Endometrial microvascular endothelial cells (primary cell): ENCODE results near the gene ERP27. TPM values are rescaled to one million over a fixed set of nuclear protein-coding genes. Genes with fewer than 3 reads are reported as not detected.

ENCODE experiments used
- in situ Hi-C: cut with HindIII; loops from 2 replicates; pipeline ENCODE4 v1.10.0; 2017; ENCODE audit warnings: low sequenced_read_pairs, low pct_unique_long_range_greater_than_20kb; ENCODE audit errors: inconsistent ontology term
- total RNA-seq: library from RNA; depleted of rRNA; stranded (reverse); fragments of >200 nt; gene quantifications from one replicate; pipeline ENCODE4 v1.2.3, GENCODE V29; 2015; ENCODE audit errors: inconsistent ontology term

ERP27 gene
- total RNA-seq, 1 donor from 2014 or later: 0.46 TPM

- in situ Hi-C loops: no loop called here
Measured at GRCh38 chr12:14946162-14946561, 7.8 kb upstream of the ERP27 start.

GRCh38 chr12:14942196-14942931 is 4.0 kb upstream of the ERP27 start:
- in situ Hi-C loops: no loop called here

GRCh38 chr12:14941369-14941768 is 3.0 kb upstream of the ERP27 start:
- in situ Hi-C loops: no loop called here

- in situ Hi-C loops: no loop called here
Measured at GRCh38 chr12:14937689-14938088, 648 bp downstream of the ERP27 start.

- in situ Hi-C loops: no loop called here
Measured at GRCh38 chr12:14937014-14937413, 1.3 kb downstream of the ERP27 start.

GRCh38 chr12:14936224-14936861 is 2.0 kb downstream of the ERP27 start:
- in situ Hi-C loops: no loop called here

GRCh38 chr12:14935031-14935430 is 3.3 kb downstream of the ERP27 start:
- in situ Hi-C loops: no loop called here

- in situ Hi-C loops: no loop called here
Measured at GRCh38 chr12:14934511-14934910, 3.8 kb downstream of the ERP27 start.

GRCh38 chr12:14931791-14932560 is 6.4 kb downstream of the ERP27 start:
- in situ Hi-C loops: no loop called here

- in situ Hi-C loops: no loop called here
Measured at GRCh38 chr12:14931359-14931758, 7.0 kb downstream of the ERP27 start.

- in situ Hi-C loops: no loop called here
Measured at GRCh38 chr12:14930299-14930698, 8.0 kb downstream of the ERP27 start.

GRCh38 chr12:14928931-14929330 is 9.4 kb downstream of the ERP27 start:
- in situ Hi-C loops: no loop called here

GRCh38 chr12:14927267-14927666 is 11.1 kb downstream of the ERP27 start:
- in situ Hi-C loops: no loop called here

- in situ Hi-C loops: no loop called here
Measured at GRCh38 chr12:14924541-14924940, 13.8 kb downstream of the ERP27 start.

- in situ Hi-C loops: no loop called here
Measured at GRCh38 chr12:14923944-14924343, 14.4 kb downstream of the ERP27 start.

- in situ Hi-C loops: no loop called here
Measured at GRCh38 chr12:14921218-14921617, 17.1 kb downstream of the ERP27 start.

- in situ Hi-C loops: no loop called here
Measured at GRCh38 chr12:14920475-14921126, 17.7 kb downstream of the ERP27 start.

- in situ Hi-C loops: no loop called here
Measured at GRCh38 chr12:14919455-14919854, 18.9 kb downstream of the ERP27 start.

- in situ Hi-C loops: no loop called here
Measured at GRCh38 chr12:14915736-14916135, 22.6 kb downstream of the ERP27 start.
